ENCODE data around the gene SKAP1.
"Not testable (repeated sequence)": the region's sequence is repeated elsewhere in the genome, so short reads cannot be mapped to it uniquely, and the experiment has no call there.

Gene SKAP1

DNA sequence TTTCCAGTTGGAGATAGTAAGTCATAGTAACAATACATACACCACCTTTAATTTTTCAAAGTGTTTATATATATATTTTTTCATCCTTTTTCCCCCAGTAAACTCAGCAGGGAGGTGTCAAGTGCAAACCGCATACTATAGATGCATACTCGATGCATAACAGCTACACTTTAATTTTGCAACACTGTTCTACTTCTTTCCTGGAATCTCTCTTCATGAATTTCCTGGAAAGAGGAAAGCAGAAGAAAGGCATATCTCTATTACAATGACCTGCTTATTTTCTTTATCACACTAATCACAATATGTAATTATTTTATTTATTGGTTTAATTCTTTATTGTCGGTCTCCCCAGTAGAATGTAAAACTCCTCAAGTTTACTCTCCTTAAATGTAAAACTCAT, 182.4 kb downstream of the SKAP1 start:
- H3K4me1 ChIP-seq (ENCODE audit: insufficient read depth, low read length), result no peaks in the 10 kb centered on the region
- no peaks in the 10 kb centered on the region for H3K27me3 ChIP-seq (ENCODE audit: control insufficient read depth in 1 of 2, insufficient read depth in 2 of 2, low read length in 2 of 2)
- no peak overlapping the region for H3K27ac ChIP-seq (ENCODE audit: low read depth, low read length)
- no peaks in the 10 kb centered on the region for H3K36me3 ChIP-seq (ENCODE audit: insufficient read depth, low read length)
- H3K4me3 ChIP-seq (ENCODE audit: low read depth in 1 of 2, low read length in 2 of 2), result no peak overlapping the region
- H3K9me3 ChIP-seq (ENCODE audit: low read length), result no peaks in the 10 kb centered on the region
- no peak overlapping the region for H3K9ac ChIP-seq (ENCODE audit: low read length)

DNA sequence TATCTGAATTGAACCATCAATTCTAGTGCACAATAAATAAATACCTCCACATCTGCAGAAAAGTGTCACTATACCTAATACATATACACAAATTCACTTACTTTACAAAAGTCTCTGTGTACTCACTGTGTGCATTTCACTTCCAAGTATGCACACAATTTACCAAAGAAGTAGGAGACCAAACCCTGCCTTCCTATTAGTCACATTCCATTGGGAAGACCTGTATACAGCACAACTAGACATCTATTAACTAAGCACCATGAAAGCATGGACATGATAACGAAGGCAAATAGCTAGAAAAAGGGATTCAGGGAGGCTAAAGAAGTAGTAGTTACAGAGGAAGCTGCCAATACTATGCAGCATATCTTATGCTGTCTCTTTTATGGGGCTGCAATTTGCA, 183.0 kb downstream of the SKAP1 start:
- no peaks in the 10 kb centered on the region for H3K27me3 ChIP-seq (ENCODE audit: control insufficient read depth in 1 of 2, insufficient read depth in 2 of 2, low read length in 2 of 2)
- no peak overlapping the region for H3K4me3 ChIP-seq (ENCODE audit: low read depth in 1 of 2, low read length in 2 of 2)
- no peak overlapping the region for H3K27ac ChIP-seq (ENCODE audit: low read depth, low read length)
- H3K9me3 ChIP-seq (ENCODE audit: low read length), result no peaks in the 10 kb centered on the region
- no peak overlapping the region for H3K9ac ChIP-seq (ENCODE audit: low read length)
- peaks cover 4% of the 10 kb centered on the region for H3K4me1 ChIP-seq (ENCODE audit: insufficient read depth, low read length)
- no peaks in the 10 kb centered on the region for H3K36me3 ChIP-seq (ENCODE audit: insufficient read depth, low read length)

DNA sequence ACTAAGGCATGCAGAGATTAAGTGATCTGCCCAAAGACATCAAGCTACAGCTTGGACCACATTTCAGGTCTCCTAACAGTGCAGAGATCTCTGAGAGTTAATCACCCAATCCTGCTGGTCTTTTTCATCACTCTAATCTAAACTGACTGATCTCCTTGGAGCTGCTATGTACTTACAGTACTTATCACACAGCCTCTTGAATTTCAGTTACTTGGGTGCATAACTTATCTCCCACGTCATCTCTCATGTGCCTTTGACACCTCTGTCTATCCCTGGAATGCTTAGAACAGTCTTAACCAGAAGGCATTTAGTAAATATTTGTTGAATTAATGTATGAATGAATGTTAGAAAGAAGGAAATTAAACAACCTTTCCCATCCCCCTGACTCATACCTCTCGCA, 183.4 kb downstream of the SKAP1 start:
- H3K9ac ChIP-seq (ENCODE audit: low read length), result no peak overlapping the region
- H3K27ac ChIP-seq (ENCODE audit: low read depth, low read length), result no peak overlapping the region
- H3K27me3 ChIP-seq (ENCODE audit: control insufficient read depth in 1 of 2, insufficient read depth in 2 of 2, low read length in 2 of 2), result no peaks in the 10 kb centered on the region
- no peaks in the 10 kb centered on the region for H3K36me3 ChIP-seq (ENCODE audit: insufficient read depth, low read length)
- H3K4me1 ChIP-seq (ENCODE audit: insufficient read depth, low read length), result peaks cover 9% of the 10 kb centered on the region
- H3K9me3 ChIP-seq (ENCODE audit: low read length), result no peaks in the 10 kb centered on the region
- H3K4me3 ChIP-seq (ENCODE audit: low read depth in 1 of 2, low read length in 2 of 2), result no peak overlapping the region

DNA sequence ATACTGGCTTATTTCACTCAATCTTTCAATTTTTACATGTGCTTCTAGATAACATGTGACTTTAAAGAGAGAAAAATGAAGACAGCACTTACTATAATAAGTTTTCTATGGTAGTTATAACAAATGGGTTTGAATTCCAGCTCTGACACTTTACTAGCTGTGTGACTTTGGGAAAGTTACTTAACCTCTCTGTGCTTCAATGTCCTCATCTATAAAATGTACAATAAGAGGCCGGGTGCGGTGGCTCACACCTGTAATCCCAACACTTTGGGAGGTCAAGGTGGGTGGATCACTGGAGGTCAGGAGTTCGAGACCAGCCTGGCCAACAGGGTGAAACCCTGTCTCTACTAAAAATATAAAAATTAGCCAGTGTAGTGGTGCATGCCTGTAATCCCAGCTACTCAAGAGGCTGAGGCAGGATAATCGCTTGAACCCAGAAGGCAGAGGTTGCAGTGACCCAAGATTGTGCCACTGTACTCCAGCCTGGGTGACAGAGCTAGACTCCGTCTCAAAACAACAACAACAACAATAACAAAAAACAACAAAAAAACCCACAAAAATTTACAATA, 184.5 kb downstream of the SKAP1 start:
- H3K27me3 ChIP-seq (ENCODE audit: control insufficient read depth in 1 of 2, insufficient read depth in 2 of 2, low read length in 2 of 2); H3K36me3 ChIP-seq (ENCODE audit: insufficient read depth, low read length); H3K27ac ChIP-seq (ENCODE audit: low read depth, low read length); H3K9me3 ChIP-seq (ENCODE audit: low read length); H3K9ac ChIP-seq (ENCODE audit: low read length); H3K4me3 ChIP-seq (ENCODE audit: low read depth in 1 of 2, low read length in 2 of 2): not testable (repeated sequence)
- peaks cover 12% of the 10 kb centered on the region for H3K4me1 ChIP-seq (ENCODE audit: insufficient read depth, low read length)

DNA sequence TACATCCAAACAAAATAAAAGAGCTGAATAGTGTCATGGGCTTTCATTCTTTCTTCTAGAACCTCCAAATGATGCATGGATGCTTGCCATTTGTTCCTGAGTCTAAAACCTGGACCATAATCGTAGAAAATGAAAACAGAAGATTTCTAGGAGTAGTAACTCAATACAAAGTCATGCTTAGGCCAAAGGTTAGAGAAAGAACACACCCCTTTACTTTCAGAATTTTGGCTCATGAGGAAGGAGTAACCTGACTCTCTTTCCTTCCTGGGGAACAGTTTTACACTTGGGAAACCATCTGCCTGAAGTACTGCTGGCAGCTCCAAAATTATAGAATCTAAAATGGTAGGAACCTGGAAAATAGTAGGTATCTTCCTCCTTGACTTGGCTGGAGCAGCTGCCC, 185.2 kb downstream of the SKAP1 start:
- Histone ChIP-seq H3K9ac (ENCODE audit: low read length) (no peak overlapping the region), H3K27me3 (ENCODE audit: control insufficient read depth in 1 of 2, insufficient read depth in 2 of 2, low read length in 2 of 2) (no peaks in the 10 kb centered on the region), H3K27ac (ENCODE audit: low read depth, low read length) (no peak overlapping the region), H3K9me3 (ENCODE audit: low read length) (no peaks in the 10 kb centered on the region), H3K4me3 (ENCODE audit: low read depth in 1 of 2, low read length in 2 of 2) (no peak overlapping the region), H3K4me1 (ENCODE audit: insufficient read depth, low read length) (peaks cover 16% of the 10 kb centered on the region), H3K36me3 (ENCODE audit: insufficient read depth, low read length) (no peaks in the 10 kb centered on the region)

DNA sequence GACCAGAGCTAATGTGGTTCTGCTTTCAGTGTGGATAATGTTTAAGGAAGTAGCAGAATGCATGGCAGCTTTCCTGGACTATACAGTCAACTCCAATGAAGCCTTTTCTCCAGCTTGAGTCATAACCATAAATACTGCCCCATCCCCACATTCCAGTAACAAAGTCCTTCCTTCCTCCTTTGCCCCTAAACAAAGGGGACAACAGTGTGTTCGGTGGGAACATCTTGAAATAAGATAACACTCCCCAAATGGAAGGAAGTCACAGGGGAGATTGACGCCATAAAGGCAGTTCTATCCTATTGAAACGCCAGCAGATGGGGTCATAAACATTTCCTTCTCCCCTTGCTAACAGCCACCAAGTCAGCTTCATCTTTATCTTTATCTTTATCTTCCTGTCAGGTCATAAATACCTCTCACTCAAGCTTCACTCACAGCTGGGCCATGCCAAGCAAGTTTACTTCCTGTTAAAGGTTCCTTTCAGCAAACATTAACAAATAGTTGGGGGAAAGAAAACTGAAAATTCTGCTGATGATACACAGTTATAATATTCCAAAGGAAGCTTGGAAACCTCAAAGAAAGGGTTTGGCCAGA, 185.8 kb downstream of the SKAP1 start:
- Histone ChIP-seq H3K27me3 (ENCODE audit: control insufficient read depth in 1 of 2, insufficient read depth in 2 of 2, low read length in 2 of 2) (no peaks in the 10 kb centered on the region), H3K36me3 (ENCODE audit: insufficient read depth, low read length) (no peaks in the 10 kb centered on the region), H3K4me1 (ENCODE audit: insufficient read depth, low read length) (peaks cover 16% of the 10 kb centered on the region), H3K9ac (ENCODE audit: low read length) (no peak overlapping the region), H3K9me3 (ENCODE audit: low read length) (no peaks in the 10 kb centered on the region), H3K4me3 (ENCODE audit: low read depth in 1 of 2, low read length in 2 of 2) (no peak overlapping the region), H3K27ac (ENCODE audit: low read depth, low read length) (no peak overlapping the region)

DNA sequence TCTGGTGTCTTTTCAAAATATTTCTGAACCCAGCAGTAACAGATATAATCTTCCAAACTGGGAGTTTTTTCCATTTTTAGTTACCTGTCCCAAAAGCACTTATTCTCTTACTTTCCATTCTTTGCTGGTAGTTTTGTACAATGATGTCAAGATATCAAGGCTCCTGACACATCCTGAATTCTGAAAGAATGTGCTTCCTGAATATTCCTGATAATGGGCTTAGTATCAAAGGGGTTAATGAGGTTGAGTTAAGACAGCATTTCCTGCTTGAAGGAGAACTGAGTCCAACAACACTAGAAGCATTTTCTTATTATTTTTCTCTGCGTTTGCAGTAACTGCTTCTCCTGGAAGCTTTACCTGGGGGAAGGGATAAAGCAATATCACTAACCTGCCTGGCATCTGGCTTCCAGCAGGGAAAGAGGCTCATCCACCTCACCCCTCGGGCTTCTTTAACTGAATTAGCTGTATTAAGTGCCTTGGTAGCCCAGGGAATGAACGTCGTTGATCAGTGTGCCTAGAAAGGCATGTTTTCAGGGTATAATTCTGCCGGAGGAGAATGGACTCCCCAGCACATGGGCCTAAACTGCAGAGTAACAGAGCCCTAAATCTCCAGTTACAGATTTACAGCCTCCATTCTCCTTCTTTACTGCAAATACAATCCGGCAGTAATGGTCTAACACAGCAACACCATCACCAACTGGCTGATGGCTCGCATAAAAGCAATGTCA, 188.1 kb downstream of the SKAP1 start:
- no peaks in the 10 kb centered on the region for H3K9me3 ChIP-seq (ENCODE audit: low read length)
- H3K9ac ChIP-seq (ENCODE audit: low read length), result no peak overlapping the region
- no peaks in the 10 kb centered on the region for H3K36me3 ChIP-seq (ENCODE audit: insufficient read depth, low read length)
- H3K4me1 ChIP-seq (ENCODE audit: insufficient read depth, low read length), result peaks cover 16% of the 10 kb centered on the region
- H3K27ac ChIP-seq (ENCODE audit: low read depth, low read length), result no peak overlapping the region
- no peak overlapping the region for H3K4me3 ChIP-seq (ENCODE audit: low read depth in 1 of 2, low read length in 2 of 2)
- no peaks in the 10 kb centered on the region for H3K27me3 ChIP-seq (ENCODE audit: control insufficient read depth in 1 of 2, insufficient read depth in 2 of 2, low read length in 2 of 2)

DNA sequence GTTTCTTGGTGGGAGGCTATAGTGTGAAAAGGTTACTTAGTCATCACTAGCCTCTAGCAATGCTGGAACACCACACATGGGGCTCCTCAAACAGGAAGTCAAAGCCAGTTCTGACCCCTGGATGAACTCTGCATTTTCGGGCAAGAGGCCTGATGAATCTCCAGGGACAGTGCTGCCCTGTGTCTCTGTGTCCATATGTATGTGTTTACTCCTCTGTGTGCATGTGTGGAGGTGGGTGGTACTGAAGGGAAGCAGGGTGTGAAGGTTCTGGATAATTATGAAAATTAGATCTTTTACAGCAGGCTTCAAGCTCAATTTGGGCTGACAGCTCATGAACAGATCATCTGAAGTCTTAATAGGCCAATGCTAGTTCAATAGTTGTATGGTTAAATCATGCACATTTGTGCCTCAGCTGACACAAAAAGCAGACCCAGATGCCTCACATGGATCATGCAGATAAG, 188.9 kb downstream of the SKAP1 start:
- Histone ChIP-seq H3K9me3 (ENCODE audit: low read length) (no peaks in the 10 kb centered on the region), H3K27ac (ENCODE audit: low read depth, low read length) (no peak overlapping the region), H3K9ac (ENCODE audit: low read length) (no peak overlapping the region), H3K27me3 (ENCODE audit: control insufficient read depth in 1 of 2, insufficient read depth in 2 of 2, low read length in 2 of 2) (no peaks in the 10 kb centered on the region), H3K4me1 (ENCODE audit: insufficient read depth, low read length) (peaks cover 16% of the 10 kb centered on the region), H3K4me3 (ENCODE audit: low read depth in 1 of 2, low read length in 2 of 2) (no peak overlapping the region), H3K36me3 (ENCODE audit: insufficient read depth, low read length) (no peaks in the 10 kb centered on the region)

DNA sequence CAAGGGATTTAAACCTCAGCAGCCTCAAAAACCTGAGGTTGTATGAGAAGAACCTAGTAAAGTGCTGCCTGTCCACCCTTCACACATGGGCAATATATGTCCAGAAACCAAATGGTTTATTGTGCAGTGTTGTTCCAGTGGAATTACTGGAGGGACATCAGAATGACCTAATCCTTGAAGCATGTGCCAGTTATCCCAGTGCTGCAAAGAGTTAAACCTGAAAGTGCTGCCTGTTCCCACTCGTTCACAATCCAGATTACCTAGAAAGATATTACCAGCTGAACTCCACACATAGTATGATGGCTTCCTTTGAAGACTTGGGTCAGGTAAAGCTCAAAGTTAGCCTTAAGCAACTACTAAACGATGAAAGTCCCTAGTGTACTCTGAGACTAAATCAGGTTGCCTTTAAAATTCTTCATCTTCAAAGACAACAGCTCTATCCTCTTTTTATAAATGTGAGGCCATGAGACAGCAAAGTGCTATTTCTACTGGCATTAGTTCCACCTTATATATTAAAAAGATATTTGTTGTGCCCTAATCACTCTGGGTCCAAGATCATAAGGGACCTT, 189.4 kb downstream of the SKAP1 start:
- no peaks in the 10 kb centered on the region for H3K36me3 ChIP-seq (ENCODE audit: insufficient read depth, low read length)
- H3K4me1 ChIP-seq (ENCODE audit: insufficient read depth, low read length), result peaks cover 16% of the 10 kb centered on the region
- no peaks in the 10 kb centered on the region for H3K9me3 ChIP-seq (ENCODE audit: low read length)
- H3K27ac ChIP-seq (ENCODE audit: low read depth, low read length), result no peak overlapping the region
- no peak overlapping the region for H3K4me3 ChIP-seq (ENCODE audit: low read depth in 1 of 2, low read length in 2 of 2)
- H3K9ac ChIP-seq (ENCODE audit: low read length), result no peak overlapping the region
- no peaks in the 10 kb centered on the region for H3K27me3 ChIP-seq (ENCODE audit: control insufficient read depth in 1 of 2, insufficient read depth in 2 of 2, low read length in 2 of 2)

DNA sequence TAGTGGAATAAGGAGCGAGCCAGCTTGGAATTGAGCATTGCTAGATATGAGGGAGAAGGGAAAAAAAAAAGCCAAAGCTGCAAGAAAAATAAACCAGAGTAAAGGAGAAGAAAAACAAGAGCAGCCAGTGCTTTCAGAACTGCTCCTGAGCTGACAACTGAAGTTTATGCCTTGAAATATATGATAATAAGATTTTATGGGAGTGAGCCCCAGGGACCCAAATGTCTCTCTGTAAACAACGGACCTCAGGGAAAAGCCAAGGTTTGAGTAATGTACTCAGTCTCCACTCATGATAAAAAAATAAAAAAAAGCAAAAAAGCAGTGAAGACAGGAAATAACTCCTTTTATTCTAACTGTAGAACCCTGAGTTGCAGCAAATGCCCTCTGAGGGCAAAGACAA, 189.9 kb downstream of the SKAP1 start:
- H3K27ac ChIP-seq (ENCODE audit: low read depth, low read length), result no peak overlapping the region
- no peaks in the 10 kb centered on the region for H3K9me3 ChIP-seq (ENCODE audit: low read length)
- no peaks in the 10 kb centered on the region for H3K27me3 ChIP-seq (ENCODE audit: control insufficient read depth in 1 of 2, insufficient read depth in 2 of 2, low read length in 2 of 2)
- no peak overlapping the region for H3K4me3 ChIP-seq (ENCODE audit: low read depth in 1 of 2, low read length in 2 of 2)
- peaks cover 16% of the 10 kb centered on the region for H3K4me1 ChIP-seq (ENCODE audit: insufficient read depth, low read length)
- no peaks in the 10 kb centered on the region for H3K36me3 ChIP-seq (ENCODE audit: insufficient read depth, low read length)
- H3K9ac ChIP-seq (ENCODE audit: low read length), result no peak overlapping the region

DNA sequence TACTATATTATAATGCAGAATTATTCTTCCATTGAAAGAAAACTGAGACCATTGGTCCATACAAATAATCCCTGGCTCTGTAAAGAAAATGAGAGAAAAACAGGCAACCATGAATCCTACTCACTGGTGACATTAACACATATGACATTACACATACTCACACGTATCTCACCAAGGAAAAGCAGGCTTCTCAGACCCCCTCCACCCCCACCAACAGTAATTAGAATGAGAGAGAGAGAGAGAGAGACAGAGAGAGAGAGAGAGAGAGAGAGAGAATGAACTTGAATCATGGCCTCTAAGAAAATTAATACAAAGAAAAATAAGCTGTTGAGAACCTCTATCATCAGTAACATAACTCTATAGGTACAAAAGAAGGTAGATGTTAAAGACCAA, 190.4 kb downstream of the SKAP1 start:
- H3K27ac ChIP-seq (ENCODE audit: low read depth, low read length), result no peak overlapping the region
- H3K36me3 ChIP-seq (ENCODE audit: insufficient read depth, low read length), result no peaks in the 10 kb centered on the region
- H3K4me1 ChIP-seq (ENCODE audit: insufficient read depth, low read length), result peaks cover 16% of the 10 kb centered on the region
- H3K9ac ChIP-seq (ENCODE audit: low read length), result no peak overlapping the region
- no peaks in the 10 kb centered on the region for H3K27me3 ChIP-seq (ENCODE audit: control insufficient read depth in 1 of 2, insufficient read depth in 2 of 2, low read length in 2 of 2)
- H3K4me3 ChIP-seq (ENCODE audit: low read depth in 1 of 2, low read length in 2 of 2), result no peak overlapping the region
- H3K9me3 ChIP-seq (ENCODE audit: low read length), result no peaks in the 10 kb centered on the region

Data from muscle layer of colon (tissue), 2 donors.